RWPE1 (cell line): ENCODE data around the gene CST2.
A peak's percentile ranks its signal among the peaks of the same experiment; 100 is the strongest.
"Not testable (repeated sequence)": the region's sequence is repeated elsewhere in the genome, so short reads cannot be mapped to it uniquely, and the experiment has no call there.

Experiments
- CTCF ChIA-PET: fragments of 350-600 bp; sonication (Branson Sonifier 250); formaldehyde crosslinking; extraction: SDS; loops from one replicate; lab custom pipeline; 2021; lab: Yijun Ruan, JAX
- POLR2A ChIA-PET: fragments of 400-600 bp; formaldehyde crosslinking; extraction: SDS; loops from one replicate; lab custom pipeline; 2020; ENCODE audit warnings: antibody characterized with exemption; ENCODE audit not compliant: low non-redundant PET; lab: Yijun Ruan, JAX
- DNase-seq: peaks from one replicate; pipeline ENCODE4 v3.0.0; 2012; ENCODE audit warnings: low spot score
- H3K27ac ChIP-seq: fragments of 450-650 bp; 2 replicates; pipeline ENCODE4 v1.5.1; 2017
- CTCF ChIP-seq: fragments of 450-650 bp; conservative IDR thresholded peaks from 2 replicates; pipeline ENCODE4 v1.5.1; 2017; ENCODE audit warnings: low read depth, mild to moderate bottlenecking

CST2 gene

GRCh38 chr20:23782366-23782983, 44.1 kb downstream of the CST2 start:
- DNase-seq, result peak; percentile 4
- TF ChIP-seq CTCF, result peak; percentile 44
- H3K27ac ChIP-seq, result no peak overlapping the region
- ChIA-PET CTCF (interaction anchor here (0.7 kb wide), 1 partner anchor 374 kb away, joined by 3 read pairs; no protein-coding TSS in a partner anchor), POLR2A (no interaction called here)

DNA sequence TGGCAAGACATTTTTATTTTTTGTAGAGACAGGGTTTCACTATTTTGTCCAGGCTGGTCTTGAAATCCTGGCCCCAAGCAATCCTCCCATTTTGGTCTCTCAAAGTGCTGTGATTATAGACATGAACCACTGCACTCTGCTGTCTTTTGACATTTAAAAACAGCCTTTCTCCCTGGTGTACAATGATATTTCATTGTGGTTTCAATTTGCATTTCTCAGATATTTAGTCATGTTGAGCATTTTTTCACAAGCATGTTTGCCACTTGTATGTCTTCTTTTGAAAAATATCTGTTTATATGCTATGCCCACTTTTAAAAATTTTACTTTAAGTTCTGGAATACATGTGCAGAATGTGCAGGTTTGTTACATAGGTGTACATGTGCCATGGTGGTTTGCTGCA, 47.9 kb downstream of the CST2 start:
- POLR2A ChIA-PET, H3K27ac ChIP-seq, DNase-seq, CTCF ChIA-PET: not testable (repeated sequence)

GRCh38 chr20:23777380-23777779, 49.1 kb downstream of the CST2 start:
- H3K27ac ChIP-seq, DNase-seq, POLR2A ChIA-PET: not testable (repeated sequence)
- CTCF ChIA-PET, result interaction anchor here (0.7 kb wide), 1 partner anchor 13 kb away, joined by 3 read pairs; no protein-coding TSS in a partner anchor

- no peak for TF ChIP-seq CTCF
- no peak overlapping the region for H3K27ac ChIP-seq
- POLR2A ChIA-PET, result no interaction called here
- CTCF ChIA-PET, result no interaction called here
- no peak for DNase-seq
Observed at GRCh38 chr20:23776067-23776771, 50.3 kb downstream of the CST2 start.

DNA sequence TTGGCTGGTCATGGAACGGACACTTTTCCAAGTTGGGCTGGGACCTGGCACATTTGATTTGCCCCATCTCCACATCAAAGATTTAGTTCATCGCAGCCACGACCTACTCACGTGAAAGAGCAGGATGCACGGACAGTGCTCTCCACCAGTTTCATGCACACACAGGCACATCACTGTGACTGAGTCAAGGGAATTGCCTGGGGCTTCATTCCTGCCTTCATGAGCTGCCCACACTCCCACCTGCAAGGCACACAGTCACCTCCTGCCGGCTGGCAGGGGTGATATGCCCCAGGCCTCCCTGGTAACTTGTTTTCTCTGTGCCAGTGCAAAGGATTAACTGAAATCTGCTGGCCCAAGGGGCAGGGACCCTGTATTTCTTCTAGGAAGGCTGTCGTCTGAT, 52.4 kb downstream of the CST2 start:
- DNase-seq, result no peak
- no peak overlapping the region for H3K27ac ChIP-seq
- CTCF ChIA-PET, result no interaction called here
- POLR2A ChIA-PET, result no interaction called here
- no peak for TF ChIP-seq CTCF
